IPS DF 6.9 (cell line): Measurements from ENCODE around the gene TLR2.

Source experiments
- DNase-seq: peaks from one replicate; pipeline ENCODE4 v3.0.0-alpha.2; 2013; ENCODE audit warnings: low read depth, low spot score
- H3K27ac ChIP-seq: one replicate; pipeline ENCODE4 v1.5.1; 2013; ENCODE audit warnings: low read length, control low read depth
- H3K27me3 ChIP-seq: 2 replicates; pipeline ENCODE4 v1.6.1; 2013; ENCODE audit warnings: mild to moderate bottlenecking, low read length; ENCODE audit not compliant: control insufficient read depth, insufficient read depth
- H3K36me3 ChIP-seq: 2 replicates; pipeline ENCODE4 v1.6.1; 2013; ENCODE audit warnings: low read length; ENCODE audit not compliant: control insufficient read depth, insufficient read depth
- H3K4me1 ChIP-seq: 2 replicates; pipeline ENCODE4 v1.6.1; 2013; ENCODE audit warnings: low read length; ENCODE audit not compliant: control insufficient read depth, insufficient read depth
- H3K4me3 ChIP-seq: 2 replicates; pipeline ENCODE4 v1.5.1; 2013; ENCODE audit warnings: mild to moderate bottlenecking, low read length
- H3K9me3 ChIP-seq: 2 replicates; pipeline ENCODE4 v1.6.1; 2013; ENCODE audit warnings: low read length, inconsistent platforms; ENCODE audit not compliant: control insufficient read depth, insufficient read depth
- WGBS: extraction: QIAGEN DNeasy Blood & Tissue Kit; methylation state at CpG from one replicate; pipeline ENCODE4 v1.1.7; 2013; ENCODE audit warnings: mixed read lengths, missing lambda C conversion rate; ENCODE audit not compliant: insufficient read length, insufficient coverage; 5-methylcytosine and 5-hydroxymethylcytosine counted together

The TLR2 gene

DNA sequence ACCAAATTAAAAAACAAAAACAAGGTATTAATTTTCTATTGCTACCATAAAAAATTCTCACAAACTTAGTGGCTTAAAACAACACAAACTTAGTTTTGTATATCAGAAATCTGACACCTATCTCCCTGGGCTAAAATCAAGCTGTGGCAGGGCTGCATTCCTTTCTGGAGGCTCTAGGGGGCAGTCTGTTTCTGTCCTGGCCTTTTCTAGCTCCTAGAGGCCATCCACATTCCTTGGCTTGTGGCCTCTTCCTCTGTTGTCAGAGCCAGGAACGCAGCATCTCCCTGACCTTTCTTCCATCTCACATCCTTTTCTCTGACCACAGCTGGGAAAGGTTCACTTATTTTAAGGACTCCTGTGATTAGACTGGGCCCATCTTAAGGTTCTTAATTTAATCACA is 38.9 kb upstream of the TLR2 start:
- H3K9me3 ChIP-seq, result no peaks in the 10 kb centered on the region
- no peak for DNase-seq
- H3K4me3 ChIP-seq, result no peak overlapping the region
- H3K36me3 ChIP-seq, result no peaks in the 10 kb centered on the region
- no peak overlapping the region for H3K27ac ChIP-seq
- no peaks in the 10 kb centered on the region for H3K4me1 ChIP-seq
- no CpG with 5 or more reads among the region's 1 CpG for WGBS
- no peaks in the 10 kb centered on the region for H3K27me3 ChIP-seq

DNA sequence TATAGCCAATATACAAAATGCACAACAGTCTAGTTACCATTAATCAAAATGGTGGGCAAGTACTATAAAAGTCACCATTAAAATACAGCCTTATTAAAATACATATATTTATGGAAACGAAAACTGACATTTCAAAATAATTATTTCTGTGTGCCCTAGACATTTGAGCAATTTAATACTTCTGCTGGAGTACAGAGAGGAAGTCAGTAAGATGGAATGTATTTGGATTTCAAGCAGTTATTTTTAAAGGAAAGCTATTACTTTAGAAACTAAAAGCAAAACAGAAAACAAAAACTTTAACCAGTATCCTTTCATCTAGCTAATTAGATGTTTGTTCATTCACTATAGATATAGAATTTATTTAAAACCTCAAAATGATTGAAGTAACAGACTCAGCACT is 37.8 kb upstream of the TLR2 start:
- Histone ChIP-seq H3K9me3 (no peaks in the 10 kb centered on the region), H3K27ac (no peak overlapping the region), H3K4me1 (no peaks in the 10 kb centered on the region), H3K4me3 (no peak overlapping the region), H3K27me3 (no peaks in the 10 kb centered on the region), H3K36me3 (no peaks in the 10 kb centered on the region)
- no CpG with 5 or more reads among the region's 1 CpG for WGBS
- no peak for DNase-seq

DNA sequence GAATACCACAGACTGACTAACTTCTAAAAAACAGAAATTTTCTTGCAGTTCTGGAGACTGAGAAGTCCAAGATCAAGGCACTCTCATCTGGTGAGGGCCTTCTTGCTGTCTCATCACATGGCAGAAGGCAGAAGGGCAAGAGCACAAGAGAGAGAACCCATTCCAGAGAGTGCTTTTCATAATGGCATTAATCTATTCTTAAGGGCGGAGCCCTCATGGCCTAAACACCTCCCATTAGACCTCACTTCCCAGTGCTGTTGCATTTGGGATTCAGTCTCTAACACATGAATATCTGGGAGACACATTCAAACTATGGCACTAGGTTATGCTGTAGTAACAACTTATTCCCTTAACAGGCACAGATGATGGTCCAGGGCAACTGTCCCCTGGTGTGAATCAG is 37.1 kb upstream of the TLR2 start:
- Histone ChIP-seq H3K27me3 (no peaks in the 10 kb centered on the region), H3K9me3 (no peaks in the 10 kb centered on the region), H3K4me3 (no peak overlapping the region), H3K4me1 (0 out of 2 replicates have a peak, but pooled peaks cover 2% of the 10 kb centered on the region), H3K27ac (no peak overlapping the region), H3K36me3 (no peaks in the 10 kb centered on the region)
- DNase-seq, result no peak
- no CpG with 5 or more reads among the region's 1 CpG for WGBS

- no peaks in the 10 kb centered on the region for H3K27me3 ChIP-seq
- no peak overlapping the region for H3K27ac ChIP-seq
- no peaks in the 10 kb centered on the region for H3K9me3 ChIP-seq
- H3K36me3 ChIP-seq, result no peaks in the 10 kb centered on the region
- no peak for DNase-seq
- peaks cover 3% of the 10 kb centered on the region; the same call in 1 of the 2 replicates for H3K4me1 ChIP-seq
- WGBS, result no CpG with 5 or more reads among the region's 4 CpGs
- no peak overlapping the region for H3K4me3 ChIP-seq
Measured at GRCh38 chr4:153647975-153648374, 36.1 kb upstream of the TLR2 start.

GRCh38 chr4:153649572-153649991 is 34.5 kb upstream of the TLR2 start:
- H3K4me1 ChIP-seq, result peaks cover 3% of the 10 kb centered on the region; the same call in 1 of the 2 replicates
- no peaks in the 10 kb centered on the region for H3K27me3 ChIP-seq
- DNase-seq, result no peak
- no peaks in the 10 kb centered on the region for H3K9me3 ChIP-seq
- no CpG with 5 or more reads among the region's 6 CpGs for WGBS
- H3K4me3 ChIP-seq, result no peak overlapping the region
- no peak overlapping the region for H3K27ac ChIP-seq
- H3K36me3 ChIP-seq, result no peaks in the 10 kb centered on the region

DNA sequence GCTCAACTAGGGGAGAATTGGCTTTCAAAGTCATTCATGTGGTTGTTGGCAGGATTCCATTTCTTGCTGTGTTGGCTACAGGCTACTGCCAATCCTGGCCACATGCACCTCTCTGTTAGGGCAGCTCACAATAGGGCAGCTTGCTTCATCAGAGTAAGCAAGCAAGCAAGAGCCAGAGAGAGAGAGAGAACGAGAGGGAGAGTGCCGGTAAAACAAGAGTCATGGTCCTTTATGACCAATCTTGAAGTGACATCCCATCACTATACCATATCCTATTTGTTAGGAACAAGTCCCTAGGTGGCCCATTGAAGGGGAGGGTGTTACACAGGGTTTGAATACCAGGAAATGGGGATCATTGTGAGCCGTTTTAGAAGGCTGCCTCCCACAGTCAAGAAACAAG is 33.0 kb upstream of the TLR2 start:
- H3K27ac ChIP-seq, result no peak overlapping the region
- no CpG with 5 or more reads among the region's 3 CpGs for WGBS
- H3K4me1 ChIP-seq, result peaks cover 3% of the 10 kb centered on the region; the same call in 1 of the 2 replicates
- no peaks in the 10 kb centered on the region for H3K36me3 ChIP-seq
- no peak overlapping the region for H3K4me3 ChIP-seq
- no peak for DNase-seq
- no peaks in the 10 kb centered on the region for H3K27me3 ChIP-seq
- no peaks in the 10 kb centered on the region for H3K9me3 ChIP-seq

- Histone ChIP-seq H3K4me3 (no peak overlapping the region), H3K27me3 (no peaks in the 10 kb centered on the region), H3K4me1 (peaks cover 3% of the 10 kb centered on the region; the same call in 1 of the 2 replicates), H3K27ac (no peak overlapping the region), H3K36me3 (no peaks in the 10 kb centered on the region), H3K9me3 (no peaks in the 10 kb centered on the region)
- DNase-seq, result no peak
- WGBS, result no CpG with 5 or more reads among the region's 5 CpGs
Measured at GRCh38 chr4:153651587-153651986, 32.5 kb upstream of the TLR2 start.

- no peak overlapping the region for H3K27ac ChIP-seq
- DNase-seq, result no peak
- no CpG with 5 or more reads among the region's 11 CpGs for WGBS
- H3K4me1 ChIP-seq, result peaks cover 3% of the 10 kb centered on the region; the same call in 1 of the 2 replicates
- no peaks in the 10 kb centered on the region for H3K9me3 ChIP-seq
- no peaks in the 10 kb centered on the region for H3K27me3 ChIP-seq
- no peak overlapping the region for H3K4me3 ChIP-seq
- no peaks in the 10 kb centered on the region for H3K36me3 ChIP-seq
Measured at GRCh38 chr4:153652051-153652784, 31.9 kb upstream of the TLR2 start.

DNA sequence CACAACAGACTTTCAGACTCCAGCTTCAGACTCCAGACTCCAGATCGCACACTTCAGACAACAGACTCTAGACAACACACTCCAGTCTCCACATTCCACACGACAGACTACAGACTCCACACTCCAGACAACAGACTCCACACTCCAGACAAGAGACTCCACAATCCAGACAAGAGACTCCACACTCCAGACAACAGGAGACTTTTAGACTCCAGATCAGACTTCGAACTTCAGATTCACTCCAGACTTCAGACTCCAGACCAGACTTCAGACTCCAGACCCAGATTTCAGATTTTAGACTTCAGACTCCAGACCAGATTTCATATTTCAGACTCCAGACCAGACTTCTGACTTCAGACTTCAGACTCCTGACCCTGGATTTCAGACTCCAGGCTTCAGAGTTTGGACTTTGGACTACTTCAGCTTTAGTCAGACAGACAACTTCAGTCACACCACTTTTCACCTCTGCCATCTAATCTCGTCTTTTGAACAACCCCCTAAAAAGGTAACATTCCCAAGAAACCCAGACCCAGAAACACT is 29.0 kb upstream of the TLR2 start:
- no peak for DNase-seq
- H3K9me3 ChIP-seq, result no peaks in the 10 kb centered on the region
- H3K36me3 ChIP-seq, result no peaks in the 10 kb centered on the region
- peaks cover 3% of the 10 kb centered on the region; the same call in 1 of the 2 replicates for H3K4me1 ChIP-seq
- H3K27me3 ChIP-seq, result no peaks in the 10 kb centered on the region
- no peak overlapping the region for H3K27ac ChIP-seq
- no peak overlapping the region for H3K4me3 ChIP-seq
- no CpG with 5 or more reads among the region's 4 CpGs for WGBS

- no peak for DNase-seq
- no peak overlapping the region for H3K27ac ChIP-seq
- H3K36me3 ChIP-seq, result no peaks in the 10 kb centered on the region
- no CpG with 5 or more reads among the region's 4 CpGs for WGBS
- H3K27me3 ChIP-seq, result no peaks in the 10 kb centered on the region
- H3K9me3 ChIP-seq, result no peaks in the 10 kb centered on the region
- peaks cover 3% of the 10 kb centered on the region; the same call in 1 of the 2 replicates for H3K4me1 ChIP-seq
- H3K4me3 ChIP-seq, result no peak overlapping the region
Measured at GRCh38 chr4:153655928-153656327, 28.2 kb upstream of the TLR2 start.
